LNCAP (cell line): ENCODE results near the gene F2.

ENCODE experiments used
- CTCF ChIP-seq: fragments of 450-650 bp; IDR thresholded peaks from 2 replicates; pipeline ENCODE4 v1.5.1; 2017; ENCODE audit warnings: mild to moderate bottlenecking

Gene F2

GRCh38 chr11:46736615-46737014 lies 17.6 kb downstream of the F2 start:
- no peak for TF ChIP-seq CTCF

DNA sequence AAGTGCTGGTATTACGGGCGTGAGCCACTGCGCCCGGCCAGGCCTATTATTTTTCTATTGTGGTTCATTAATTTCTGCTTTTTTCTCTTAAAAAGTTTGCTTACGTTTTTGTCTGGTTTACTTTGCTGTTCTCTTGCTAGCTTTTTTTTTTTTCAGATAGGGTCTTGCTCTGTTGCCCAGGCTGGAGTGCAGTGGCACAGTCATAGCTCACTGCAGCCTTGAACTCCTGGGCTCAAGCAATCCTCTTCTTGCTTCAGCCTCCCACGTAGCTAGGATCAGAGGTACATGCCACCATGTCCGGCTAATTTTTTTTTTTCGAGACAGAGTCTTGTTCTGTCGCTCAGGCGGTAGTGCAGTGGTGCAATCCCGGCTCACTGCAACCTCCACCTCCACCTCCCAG lies 18.7 kb downstream of the F2 start:
- no peak for TF ChIP-seq CTCF

DNA sequence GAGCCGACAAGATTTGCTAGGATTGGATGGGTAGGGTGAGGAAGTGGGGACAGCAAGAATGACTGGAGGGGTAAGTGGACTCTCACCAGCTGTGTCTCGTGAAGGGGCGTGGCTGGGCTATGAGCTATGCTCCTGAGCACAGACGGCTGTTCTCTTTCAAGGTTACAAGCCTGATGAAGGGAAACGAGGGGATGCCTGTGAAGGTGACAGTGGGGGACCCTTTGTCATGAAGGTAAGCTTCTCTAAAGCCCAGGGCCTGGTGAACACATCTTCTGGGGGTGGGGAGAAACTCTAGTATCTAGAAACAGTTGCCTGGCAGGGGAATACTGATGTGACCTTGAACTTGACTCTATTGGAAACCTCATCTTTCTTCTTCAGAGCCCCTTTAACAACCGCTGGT lies 19.9 kb downstream of the F2 start:
- no peak for TF ChIP-seq CTCF

- no peak for TF ChIP-seq CTCF
Measured at GRCh38 chr11:46741600-46742484, 22.8 kb downstream of the F2 start.

GRCh38 chr11:46743043-46743442 lies 24.0 kb downstream of the F2 start:
- TF ChIP-seq CTCF: no peak

DNA sequence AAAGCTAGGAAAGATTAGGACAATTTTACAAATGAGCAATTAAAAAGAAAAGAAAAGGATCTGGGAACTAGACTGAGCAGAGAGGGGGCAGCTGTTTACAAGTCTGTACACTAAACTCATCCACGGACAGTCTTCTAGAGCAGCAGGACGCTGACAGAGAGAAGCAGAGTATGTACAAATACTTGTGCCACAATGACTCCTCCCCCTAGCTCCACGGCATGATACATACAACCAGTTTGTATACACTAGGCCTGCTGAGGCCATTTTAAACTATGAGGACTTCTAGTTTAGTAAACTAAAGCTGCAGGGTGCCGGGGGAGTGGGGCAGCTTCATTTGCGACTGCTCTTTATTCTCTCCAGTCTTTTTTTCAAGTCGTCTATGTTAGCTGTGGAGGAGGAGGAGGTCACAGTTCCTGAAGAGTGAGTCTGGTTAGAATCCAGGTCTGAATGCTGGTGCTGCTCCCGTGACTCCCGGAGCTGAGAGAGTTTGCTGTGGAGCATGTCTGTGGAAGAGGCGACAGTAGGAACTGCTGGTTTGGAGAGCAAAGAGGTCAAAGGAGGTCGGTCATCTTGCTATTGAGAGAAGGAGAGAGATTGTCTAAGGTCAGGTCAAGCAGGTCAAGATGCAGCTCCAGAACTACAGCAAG lies 24.8 kb downstream of the F2 start:
- TF ChIP-seq CTCF: no peak

DNA sequence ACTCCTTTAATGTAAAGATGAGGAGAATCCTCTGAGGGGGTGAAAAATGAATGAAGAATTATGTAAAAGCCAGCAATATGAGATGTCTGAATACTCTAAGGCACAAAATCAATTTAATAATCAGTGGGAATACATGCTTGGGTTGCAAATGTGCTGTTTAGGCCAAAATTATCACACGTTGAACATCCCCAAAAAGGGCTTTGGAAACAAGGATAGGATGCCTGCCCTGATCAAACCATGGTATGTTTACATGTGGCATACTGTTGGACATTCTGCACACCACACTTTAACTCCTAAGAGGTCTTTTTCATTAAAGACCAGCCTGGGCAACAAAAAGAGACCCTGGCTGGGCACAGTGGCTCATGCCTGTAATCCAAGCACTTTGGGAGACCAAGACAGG lies 26.3 kb downstream of the F2 start:
- no peak for TF ChIP-seq CTCF
